Endothelial cell of umbilical vein (primary cell): ENCODE data around the gene DNAJB8. TPM values are rescaled to one million over a fixed set of nuclear protein-coding genes. Genes with fewer than 3 reads are reported as not detected.

Experiments
- BruUV-seq: library from RNA; stranded (reverse); fragments of 400-500 nt; replicated peaks from 2 replicates; lab custom pipeline; 2021; lab: Mats Ljungman, UMichigan
- CTCF ChIA-PET: fragments of 300-600, 350-600 bp; sonication (Branson Sonifier 250); formaldehyde crosslinking; loops from one replicate; lab custom pipeline; 2021; ENCODE audit warnings: antibody characterized with exemption, inconsistent platforms; lab: Charles Lee
- POLR2A ChIA-PET: fragments of 300-600, 350-600 bp; sonication (Branson Sonifier 250); formaldehyde crosslinking; loops from one replicate; lab custom pipeline; 2021; ENCODE audit warnings: antibody characterized with exemption, inconsistent platforms; lab: Charles Lee
- DNase-seq: peaks from one replicate; pipeline ENCODE4 v3.0.0-alpha.2; 2011; ENCODE audit warnings: low read depth, low spot score
- FAIRE-seq: peaks from 2 replicates; lab custom pipeline; 2011; peaks lifted over from hg19 to GRCh38; lab: Jason Lieb, UNC
- H2AFZ ChIP-seq: 2 replicates; pipeline ENCODE4 v1.6.0; 2012; ENCODE audit warnings: low read depth, low read length, control low read depth, inconsistent platforms
- H3K27ac ChIP-seq: 2 replicates; pipeline ENCODE4 v1.5.1; 2011; ENCODE audit warnings: low read depth, mild to moderate bottlenecking, control low read depth, low read length, moderate library complexity; ENCODE audit not compliant: insufficient read depth
- H3K27me3 ChIP-seq, 2 experiments: 2 replicates each; pipeline versions ENCODE4 v1.6.0 to v1.6.1; 2011; ENCODE audit warnings: low read length in 2 of 2, mixed read lengths in 1 of 2; ENCODE audit not compliant: control insufficient read depth in 2 of 2, insufficient read depth in 2 of 2
- H3K36me3 ChIP-seq, 2 experiments: 2 replicates in 1 of 2; 3 replicates in 1 of 2; pipeline ENCODE4 v1.5.1; 2011; ENCODE audit warnings: low read length in 2 of 2, mild to moderate bottlenecking in 1 of 2, moderate library complexity in 1 of 2; ENCODE audit not compliant: control insufficient read depth in 2 of 2, insufficient read depth in 2 of 2; ENCODE audit errors: extremely low read depth in 1 of 2
- H3K4me1 ChIP-seq: 3 replicates; pipeline ENCODE4 v1.5.1; 2011; ENCODE audit warnings: mild to moderate bottlenecking, low read length; ENCODE audit not compliant: control insufficient read depth, insufficient read depth; ENCODE audit errors: extremely low read depth
- H3K4me2 ChIP-seq: 2 replicates; pipeline ENCODE4 v1.6.1; 2011; ENCODE audit warnings: low read length, control low read depth, mixed read lengths; ENCODE audit not compliant: insufficient read depth
- H3K4me3 ChIP-seq, 3 experiments: fragments of 200-600 bp in 1 of 3; sonication (generic), shearing (Covaris generic) in 1 of 3; replicated peaks in 1 of 3; 2 replicates each; pipeline ENCODE4 v1.5.1; 2011 to 2016; ENCODE audit warnings: control low read depth in 3 of 3, low read length in 3 of 3, mild to moderate bottlenecking in 2 of 3, inconsistent platforms in 1 of 3, low read depth in 1 of 3, moderate library complexity in 1 of 3; ENCODE audit not compliant: insufficient read depth in 1 of 3
- H3K79me2 ChIP-seq: 2 replicates; pipeline ENCODE4 v1.6.0; 2012; ENCODE audit warnings: low read length, inconsistent platforms; ENCODE audit not compliant: control insufficient read depth, insufficient read depth
- H3K9ac ChIP-seq: replicated peaks from 2 replicates; pipeline ENCODE3; 2011; ENCODE audit warnings: low read length, control low read depth; ENCODE audit not compliant: insufficient read depth; ENCODE audit errors: extremely low read depth
- H3K9me1 ChIP-seq: replicated peaks from 3 replicates; pipeline ENCODE4 v1.6.0; 2011; ENCODE audit warnings: mild to moderate bottlenecking, low read length; ENCODE audit not compliant: control insufficient read depth, insufficient read depth; ENCODE audit errors: extremely low read depth
- H3K9me3 ChIP-seq: replicated peaks from 2 replicates; pipeline ENCODE4 v1.5.1; 2012; ENCODE audit warnings: low read length, inconsistent platforms; ENCODE audit not compliant: control insufficient read depth, insufficient read depth
- H4K20me1 ChIP-seq: replicated peaks from 2 replicates; pipeline ENCODE3; 2011; ENCODE audit warnings: mild to moderate bottlenecking, low read length; ENCODE audit not compliant: control insufficient read depth, insufficient read depth; ENCODE audit errors: extremely low read depth
- EZH2 ChIP-seq: IDR thresholded peaks from 2 replicates; pipeline ENCODE4 v1.6.1; 2012; ENCODE audit warnings: borderline replicate concordance, low read depth, mild to moderate bottlenecking, moderate library complexity, low read length, inconsistent platforms; ENCODE audit not compliant: severe bottlenecking
- GATA2 ChIP-seq: IDR thresholded peaks from 2 replicates; pipeline ENCODE4 v1.7.0; 2011; ENCODE audit warnings: low read depth, mild to moderate bottlenecking, moderate library complexity, mixed read lengths, low read length; ENCODE audit not compliant: insufficient read length, insufficient read depth
- MYC ChIP-seq: IDR thresholded peaks from one replicate; pipeline ENCODE4 v1.6.1; 2011; ENCODE audit warnings: mild to moderate bottlenecking, low read depth, low read length
- dilution Hi-C: fragments of 300-500 bp; cut with MboI; formaldehyde crosslinking; loops from one replicate; pipeline ENCODE4 v1.15.0; 2019; ENCODE audit warnings: low sequenced_read_pairs; ENCODE audit not compliant: extremely low pct_ligation_motif_present
- intact Hi-C: fragments of 100-400 bp; cut with micrococcal nuclease; formaldehyde crosslinking; loops from one replicate; pipeline ENCODE4 v1.10.0; 2022
- polyA plus RNA-seq, 4 experiments: library from polyadenylated mRNA; depleted of rRNA in 3 of 4; stranded (reverse) in 3 of 4; unstranded in 1 of 4; fragments of >200 nt; gene quantifications; 2 replicates each; pipeline versions ENCODE4 v1.2.1 to v1.2.3, GENCODE V29; 2011 to 2012; ENCODE audit warnings: missing spikeins in 1 of 4
- total RNA-seq: library from RNA; stranded (reverse); gene quantifications from 2 replicates; pipeline ENCODE4 v1.2.3, GENCODE V29; 2021

DNAJB8 gene
- total and polyA plus RNA-seq, 2 donors (not counting 3 experiments of a cell fraction or from before 2014, with no cell fraction given): not detected

DNA sequence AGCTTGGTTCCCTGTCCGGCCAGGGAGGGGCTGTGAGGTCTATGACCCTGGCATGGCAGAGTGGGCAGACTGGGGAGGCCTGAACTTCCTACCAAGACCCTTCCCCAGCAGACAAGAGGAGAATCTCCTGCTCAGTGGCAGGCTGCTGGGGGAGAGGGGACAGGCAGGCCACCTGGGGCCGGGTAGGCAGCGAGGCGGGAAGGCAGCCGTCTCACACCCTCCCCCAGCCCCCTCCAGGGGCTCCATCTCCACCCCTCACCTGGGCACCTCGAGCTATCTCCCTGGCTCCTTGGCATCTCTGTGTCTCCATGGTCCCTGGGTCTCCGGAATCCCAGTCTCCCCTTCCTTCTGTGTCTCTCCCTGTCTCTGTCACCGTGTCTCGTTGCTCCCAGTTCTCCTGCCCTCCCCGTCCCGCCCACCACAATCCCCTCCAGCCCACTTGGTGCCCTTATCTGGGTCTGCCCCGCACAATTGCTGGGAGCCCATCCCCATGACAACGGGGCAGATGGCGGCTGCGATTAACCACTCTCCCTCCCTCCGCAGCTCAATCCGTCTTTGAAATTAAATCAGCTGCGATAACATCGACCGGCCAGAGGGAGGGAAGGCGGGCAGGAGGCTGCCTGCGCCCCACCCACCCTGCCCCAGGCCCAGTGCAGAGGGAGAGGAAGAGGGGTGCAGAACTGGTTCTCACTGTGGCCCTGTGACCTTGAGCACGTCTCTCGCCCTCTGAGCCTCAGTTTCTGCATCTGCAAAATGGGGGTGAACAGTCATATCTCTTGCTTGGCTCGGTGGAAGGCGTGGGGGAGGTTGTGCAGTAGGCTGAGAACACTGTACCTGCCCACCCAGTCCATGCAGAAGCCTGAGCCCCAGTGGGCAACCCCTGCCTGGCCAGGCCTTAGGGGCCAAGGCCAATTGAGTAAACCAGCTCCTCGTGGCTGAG is 9.6 kb downstream of the DNAJB8 start:
- no peaks in the 10 kb centered on the region for H3K79me2 ChIP-seq
- H3K27ac ChIP-seq: no peak overlapping the region
- FAIRE-seq (no peak), DNase-seq (no peak)
- dilution Hi-C loops (no loop called here), intact Hi-C loops (no loop called here)
- no peak overlapping the region for H3K9ac ChIP-seq
- no peaks in the 10 kb centered on the region for H3K36me3 ChIP-seq
- no peaks in the 10 kb centered on the region for H3K4me1 ChIP-seq
- no peaks in the 10 kb centered on the region for H3K9me1 ChIP-seq
- POLR2A ChIA-PET: interaction anchor here (0.5 kb wide), 1 partner anchor 320 kb away, joined by 5 read pairs; no protein-coding TSS in a partner anchor
- no peaks in the 10 kb centered on the region for H4K20me1 ChIP-seq
- no peak for TF ChIP-seq MYC
- no peak for TF ChIP-seq EZH2
- no peaks in the 10 kb centered on the region for H3K9me3 ChIP-seq
- peaks cover 5 to 23% of the 10 kb centered on the region in 2 experiments for H3K27me3 ChIP-seq
- H3K4me2 ChIP-seq: no peak overlapping the region
- no peak overlapping the region for H2AFZ ChIP-seq
- CTCF ChIA-PET: interaction anchor here (1.1 kb wide), 1 partner anchor 27 kb away, joined by 3 read pairs; no protein-coding TSS in a partner anchor
- H3K4me3 ChIP-seq: no peak overlapping the region
- BruUV-seq: no TSS peak

DNA sequence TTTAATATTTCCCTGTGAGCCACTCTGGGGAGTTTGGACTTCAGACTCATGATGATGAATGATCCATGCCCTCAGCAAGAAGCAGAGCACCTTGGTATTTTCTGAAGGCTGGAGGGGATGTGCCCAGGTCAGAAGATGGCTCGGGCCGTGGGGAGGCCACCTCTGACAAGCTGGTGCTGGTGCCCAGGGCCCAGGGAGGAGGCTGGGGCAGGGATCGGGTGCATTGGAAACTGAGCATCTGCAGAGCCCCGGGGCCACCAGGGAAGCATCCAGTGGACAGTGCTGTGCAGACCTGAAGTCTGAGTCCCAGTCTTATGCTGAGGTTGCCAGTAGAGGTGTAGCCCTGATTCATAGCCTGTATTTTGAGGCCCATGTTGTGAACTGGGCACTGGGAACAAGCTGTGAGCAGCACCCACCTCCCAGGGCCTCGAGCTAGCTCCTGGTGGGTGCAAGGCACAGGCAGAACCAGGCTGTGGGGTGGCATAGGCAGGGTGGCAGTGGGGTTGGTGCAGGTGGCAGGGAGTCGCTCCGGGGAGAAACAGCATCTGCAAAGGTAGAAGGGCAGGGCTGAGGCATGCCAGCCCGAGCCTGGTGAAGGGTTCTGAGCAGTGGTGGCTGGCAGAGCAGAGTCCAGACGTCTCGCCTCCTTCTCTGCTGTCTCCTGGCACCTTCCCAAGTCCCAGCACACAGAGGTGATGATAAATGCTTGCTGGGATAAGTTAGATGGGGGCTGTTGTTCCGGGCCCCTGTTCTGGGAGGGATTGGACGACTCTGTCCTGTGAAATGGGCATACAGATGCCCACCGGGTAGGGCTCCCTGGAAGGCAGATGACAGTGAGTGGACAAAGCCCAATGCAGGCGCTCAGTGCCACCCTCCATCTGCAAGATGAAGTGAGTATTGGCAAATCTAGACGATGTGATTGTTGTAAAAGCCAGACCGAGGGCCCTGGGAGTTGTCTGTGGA is 10.6 kb downstream of the DNAJB8 start:
- BruUV-seq: no TSS peak
- no peaks in the 10 kb centered on the region for H3K9me3 ChIP-seq
- H3K9me1 ChIP-seq: no peaks in the 10 kb centered on the region
- H2AFZ ChIP-seq: no peak overlapping the region
- dilution Hi-C loops: no loop called here
- no peaks in the 10 kb centered on the region for H4K20me1 ChIP-seq
- H3K4me3 ChIP-seq: no peak overlapping the region
- ChIA-PET CTCF (interaction anchor here (1.5 kb wide), 1 partner anchor 128 kb away, joined by 3 read pairs; no protein-coding TSS in a partner anchor), POLR2A (no interaction called here)
- TF ChIP-seq GATA2 (no peak), MYC (no peak)
- no peaks in the 10 kb centered on the region for H3K4me1 ChIP-seq
- no peaks in the 10 kb centered on the region for H3K79me2 ChIP-seq
- FAIRE-seq: no peak
- no peak overlapping the region for H3K4me2 ChIP-seq
- no peaks in the 10 kb centered on the region for H3K36me3 ChIP-seq
- no peak overlapping the region for H3K27ac ChIP-seq
- peaks cover 5 to 23% of the 10 kb centered on the region in 2 experiments for H3K27me3 ChIP-seq
- DNase-seq: no peak
- no peak overlapping the region for H3K9ac ChIP-seq
- intact Hi-C loops: no loop called here
